ENCODE measurements around the gene PDZRN3. TPM values are rescaled to one million over a fixed set of nuclear protein-coding genes. Genes with fewer than 3 reads are reported as not detected.
A peak's percentile ranks its signal among the peaks of the same experiment; 100 is the strongest.

PDZRN3 gene
- total and polyA plus RNA-seq, 2 experiments from 2014 or later: 42.9 to 60.5 TPM

DNA sequence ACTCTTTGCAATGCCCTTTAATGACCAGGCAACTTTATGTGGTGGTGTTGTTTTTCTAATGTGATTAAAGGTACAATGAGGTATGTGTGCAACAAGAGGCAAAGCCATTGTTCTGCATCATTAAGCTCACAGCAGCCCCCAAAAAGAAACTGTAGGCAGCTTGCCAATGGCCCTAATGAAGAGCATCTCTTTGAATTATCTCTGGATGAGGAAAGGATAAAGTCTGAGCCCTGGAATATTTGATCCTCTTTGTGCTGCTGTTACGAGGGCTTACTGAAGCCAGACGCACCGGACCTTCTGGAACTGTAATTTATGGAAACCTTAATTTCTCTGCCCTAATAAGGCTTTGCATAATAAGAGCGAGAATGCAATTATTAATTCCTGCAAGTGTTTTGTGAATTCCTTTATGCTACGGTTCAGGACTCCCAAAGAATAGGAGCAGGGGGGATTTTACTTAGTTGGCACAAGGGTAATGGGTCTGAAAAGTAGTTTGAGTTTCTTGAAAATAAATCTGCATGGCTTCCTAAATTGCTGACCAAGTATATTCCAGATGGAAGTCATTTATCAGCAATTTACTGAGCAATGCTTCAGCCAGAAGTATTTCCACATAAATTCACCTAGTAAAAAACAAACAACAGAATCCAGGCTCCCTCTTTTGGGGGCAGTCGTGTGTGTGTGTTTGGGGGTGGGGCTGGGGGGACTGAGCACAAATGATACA, 193.4 kb downstream of the PDZRN3 start:
- H3K79me2 ChIP-seq: peaks cover 73% of the 10 kb centered on the region
- H3K4me2 ChIP-seq: peak overlapping the region; percentile 66
- H3K4me3 ChIP-seq: no peak overlapping the region
- no peaks in the 10 kb centered on the region for H3K27me3 ChIP-seq
- H3K4me1 ChIP-seq (ENCODE audit: insufficient read depth): peaks cover 31% of the 10 kb centered on the region
- no peak overlapping the region for H2AFZ ChIP-seq
- no peaks in the 10 kb centered on the region for H3K9me3 ChIP-seq (ENCODE audit: low read depth)
- no peaks in the 10 kb centered on the region for H3K9me2 ChIP-seq (replicated peaks; ENCODE audit: insufficient read depth)
- peaks cover 52% of the 10 kb centered on the region for H4K20me1 ChIP-seq (ENCODE audit: insufficient read depth, poor library complexity, severe bottlenecking)
- H3K27ac ChIP-seq: peak overlapping the region; percentile 73
- no peaks in the 10 kb centered on the region for H3K36me3 ChIP-seq (replicated peaks; ENCODE audit: insufficient read depth, low read depth)
- 49% methylated on average over 6 of the region's 6 CpGs for WGBS (ENCODE audit: low lambda C conversion rate, missing lambda C conversion rate)
- DNase-seq (ENCODE audit: low spot score): no peak
- TF ChIP-seq EZH2 (IDR thresholded peaks at IDR 0.05; ENCODE audit: borderline replicate concordance) (no peak), EZH2phosphoT487 (IDR thresholded peaks at IDR 0.05; ENCODE audit: low read depth, severe bottlenecking, unreplicated experiment) (no peak)
- TF ChIP-seq, protein P1, sequence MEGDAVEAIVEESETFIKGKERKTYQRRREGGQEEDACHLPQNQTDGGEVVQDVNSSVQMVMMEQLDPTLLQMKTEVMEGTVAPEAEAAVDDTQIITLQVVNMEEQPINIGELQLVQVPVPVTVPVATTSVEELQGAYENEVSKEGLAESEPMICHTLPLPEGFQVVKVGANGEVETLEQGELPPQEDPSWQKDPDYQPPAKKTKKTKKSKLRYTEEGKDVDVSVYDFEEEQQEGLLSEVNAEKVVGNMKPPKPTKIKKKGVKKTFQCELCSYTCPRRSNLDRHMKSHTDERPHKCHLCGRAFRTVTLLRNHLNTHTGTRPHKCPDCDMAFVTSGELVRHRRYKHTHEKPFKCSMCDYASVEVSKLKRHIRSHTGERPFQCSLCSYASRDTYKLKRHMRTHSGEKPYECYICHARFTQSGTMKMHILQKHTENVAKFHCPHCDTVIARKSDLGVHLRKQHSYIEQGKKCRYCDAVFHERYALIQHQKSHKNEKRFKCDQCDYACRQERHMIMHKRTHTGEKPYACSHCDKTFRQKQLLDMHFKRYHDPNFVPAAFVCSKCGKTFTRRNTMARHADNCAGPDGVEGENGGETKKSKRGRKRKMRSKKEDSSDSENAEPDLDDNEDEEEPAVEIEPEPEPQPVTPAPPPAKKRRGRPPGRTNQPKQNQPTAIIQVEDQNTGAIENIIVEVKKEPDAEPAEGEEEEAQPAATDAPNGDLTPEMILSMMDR (IDR thresholded peaks at IDR 0.05; ENCODE audit: poor library complexity): no peak

DNA sequence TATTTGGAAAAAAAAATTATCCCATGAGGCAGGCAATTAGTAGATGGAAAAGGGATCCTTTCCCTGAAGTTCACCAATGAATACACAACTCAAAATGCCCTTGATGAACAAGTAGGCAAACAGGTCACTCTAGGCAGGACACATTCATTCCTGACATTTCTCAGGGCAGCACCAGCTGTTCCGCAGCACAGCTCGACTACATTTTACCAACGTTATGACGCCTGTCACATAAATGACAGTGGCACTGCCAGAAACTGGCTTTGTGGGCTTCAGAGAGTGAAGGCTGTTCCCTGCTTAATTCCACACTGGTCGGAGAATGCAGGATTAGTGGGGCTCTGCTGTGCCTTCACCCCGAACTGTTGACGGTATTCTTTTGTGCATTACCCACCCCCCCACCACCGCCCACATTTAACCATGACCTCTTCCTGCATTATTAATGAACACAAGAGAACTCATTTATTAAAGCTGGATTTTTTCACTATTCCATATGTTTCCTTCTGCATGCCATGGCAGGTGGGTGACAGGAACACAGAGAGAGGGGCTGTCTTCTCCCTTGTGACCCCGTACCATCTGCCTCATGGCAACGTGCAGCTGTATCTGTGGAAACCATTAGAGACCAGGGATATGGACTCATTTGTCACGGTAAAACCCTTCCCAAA, 197.6 kb downstream of the PDZRN3 start:
- H3K4me1 ChIP-seq (ENCODE audit: insufficient read depth): peaks cover 32% of the 10 kb centered on the region
- no peak overlapping the region for H3K27ac ChIP-seq

DNA sequence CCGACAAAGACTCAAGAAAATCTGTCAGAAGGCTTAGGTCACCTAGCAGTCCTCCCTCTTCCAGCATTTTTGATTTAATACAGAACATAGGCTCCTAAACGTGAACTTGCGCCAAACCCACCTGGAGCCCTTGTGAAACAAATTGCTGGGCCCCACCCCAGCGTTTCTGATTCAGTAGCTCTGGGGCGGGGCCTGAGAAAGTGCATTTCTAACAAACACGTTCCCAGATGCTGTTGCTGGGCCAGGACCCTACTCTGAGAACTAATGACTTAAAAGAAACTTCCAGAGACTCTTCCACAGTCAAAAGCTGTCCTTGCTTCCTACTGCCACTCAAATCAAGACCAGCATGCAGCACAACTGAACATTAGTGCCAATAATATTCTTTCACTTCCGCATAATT, 198.1 kb downstream of the PDZRN3 start:
- peaks cover 82% of the 10 kb centered on the region for H3K79me2 ChIP-seq
- WGBS (ENCODE audit: low lambda C conversion rate, missing lambda C conversion rate): 74% methylated on average over 7 of the region's 7 CpGs
- peaks cover 28% of the 10 kb centered on the region for H4K20me1 ChIP-seq (ENCODE audit: insufficient read depth, poor library complexity, severe bottlenecking)
- no peak overlapping the region for H3K4me3 ChIP-seq
- no peak overlapping the region for H3K27ac ChIP-seq
- no peaks in the 10 kb centered on the region for H3K27me3 ChIP-seq
- peaks cover 26% of the 10 kb centered on the region for H3K4me1 ChIP-seq (ENCODE audit: insufficient read depth)
- no peaks in the 10 kb centered on the region for H3K9me3 ChIP-seq (ENCODE audit: low read depth)
- no peak for DNase-seq (ENCODE audit: low spot score)
- H3K36me3 ChIP-seq (replicated peaks; ENCODE audit: insufficient read depth, low read depth): no peaks in the 10 kb centered on the region
- H3K9me2 ChIP-seq (replicated peaks; ENCODE audit: insufficient read depth): no peaks in the 10 kb centered on the region
- H2AFZ ChIP-seq: no peak overlapping the region
- TF ChIP-seq EZH2phosphoT487 (IDR thresholded peaks at IDR 0.05; ENCODE audit: low read depth, severe bottlenecking, unreplicated experiment) (no peak), EZH2 (IDR thresholded peaks at IDR 0.05; ENCODE audit: borderline replicate concordance) (no peak)
- TF ChIP-seq, protein P1 (IDR thresholded peaks at IDR 0.05; ENCODE audit: poor library complexity): no peak
- H3K4me2 ChIP-seq: no peak overlapping the region

More for the DNA sequence above, 197.6 kb downstream of the PDZRN3 start:
- DNase-seq (ENCODE audit: low spot score): no peak
- Histone ChIP-seq H3K36me3 (replicated peaks; ENCODE audit: insufficient read depth, low read depth) (no peaks in the 10 kb centered on the region), H3K4me2 (no peak overlapping the region), H3K27me3 (no peaks in the 10 kb centered on the region), H3K79me2 (peaks cover 80% of the 10 kb centered on the region), H3K4me3 (no peak overlapping the region), H4K20me1 (ENCODE audit: insufficient read depth, poor library complexity, severe bottlenecking) (peaks cover 34% of the 10 kb centered on the region), H3K9me2 (replicated peaks; ENCODE audit: insufficient read depth) (no peaks in the 10 kb centered on the region), H3K9me3 (ENCODE audit: low read depth) (no peaks in the 10 kb centered on the region), H2AFZ (no peak overlapping the region)
- 87% methylated on average over 11 of the region's 11 CpGs for WGBS (ENCODE audit: low lambda C conversion rate, missing lambda C conversion rate)
- TF ChIP-seq, protein P1 (IDR thresholded peaks at IDR 0.05; ENCODE audit: poor library complexity): no peak
- TF ChIP-seq EZH2 (IDR thresholded peaks at IDR 0.05; ENCODE audit: borderline replicate concordance) (no peak), EZH2phosphoT487 (IDR thresholded peaks at IDR 0.05; ENCODE audit: low read depth, severe bottlenecking, unreplicated experiment) (no peak)
